ENCODE measurements around the gene ZKSCAN7.
"Not testable (repeated sequence)": the region's sequence is repeated elsewhere in the genome, so short reads cannot be mapped to it uniquely, and the experiment has no call there.

GRCh38 chr3:44578316-44578715, 23.3 kb downstream of the ZKSCAN7 start:
- TF ChIP-seq, protein P1, sequence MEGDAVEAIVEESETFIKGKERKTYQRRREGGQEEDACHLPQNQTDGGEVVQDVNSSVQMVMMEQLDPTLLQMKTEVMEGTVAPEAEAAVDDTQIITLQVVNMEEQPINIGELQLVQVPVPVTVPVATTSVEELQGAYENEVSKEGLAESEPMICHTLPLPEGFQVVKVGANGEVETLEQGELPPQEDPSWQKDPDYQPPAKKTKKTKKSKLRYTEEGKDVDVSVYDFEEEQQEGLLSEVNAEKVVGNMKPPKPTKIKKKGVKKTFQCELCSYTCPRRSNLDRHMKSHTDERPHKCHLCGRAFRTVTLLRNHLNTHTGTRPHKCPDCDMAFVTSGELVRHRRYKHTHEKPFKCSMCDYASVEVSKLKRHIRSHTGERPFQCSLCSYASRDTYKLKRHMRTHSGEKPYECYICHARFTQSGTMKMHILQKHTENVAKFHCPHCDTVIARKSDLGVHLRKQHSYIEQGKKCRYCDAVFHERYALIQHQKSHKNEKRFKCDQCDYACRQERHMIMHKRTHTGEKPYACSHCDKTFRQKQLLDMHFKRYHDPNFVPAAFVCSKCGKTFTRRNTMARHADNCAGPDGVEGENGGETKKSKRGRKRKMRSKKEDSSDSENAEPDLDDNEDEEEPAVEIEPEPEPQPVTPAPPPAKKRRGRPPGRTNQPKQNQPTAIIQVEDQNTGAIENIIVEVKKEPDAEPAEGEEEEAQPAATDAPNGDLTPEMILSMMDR (conservative IDR thresholded peaks at IDR 0.05 in 1 of 2, IDR thresholded peaks at IDR 0.05 in 1 of 2; ENCODE audit: low read depth in 1 of 2, low read length in 2 of 2) = not testable (repeated sequence)
- not testable (repeated sequence) for TF ChIP-seq EZH2 (IDR thresholded peaks at IDR 0.05; ENCODE audit: low read length, missing control alignments)

Data from fibroblast of lung (primary cell).